GM12878 (cell line): ENCODE results near the gene SPOCK1. TPM values are rescaled to one million over a fixed set of nuclear protein-coding genes. Genes with fewer than 3 reads are reported as not detected.

Experiments
- ATAC-seq: fragments of 200-7000 bp; cut with Tn5 transposase; 3 replicates; pipeline ENCODE4 v1.9.1; 2020; ENCODE audit warnings: mild to moderate bottlenecking, moderate library complexity
- BruUV-seq: library from RNA; stranded (reverse); fragments of 400-500 nt; replicated peaks from 2 replicates; lab custom pipeline; 2021; lab: Mats Ljungman, UMichigan
- CTCF ChIA-PET: fragments of 300-600 bp; sonication (Branson Sonifier 250); formaldehyde crosslinking; extraction: SDS; loops from one replicate; lab custom pipeline; 2021; ENCODE audit warnings: inconsistent platforms; lab: Yijun Ruan, JAX
- POLR2A ChIA-PET: fragments of 350-600 bp; formaldehyde crosslinking; extraction: SDS; loops from one replicate; lab custom pipeline; 2021; ENCODE audit warnings: inconsistent platforms; lab: Charles Lee
- RAD21 ChIA-PET: fragments of 300-600 bp; sonication (Branson Sonifier 250); formaldehyde crosslinking; loops from one replicate; lab custom pipeline; 2023; ENCODE audit warnings: antibody characterized with exemption; ENCODE audit not compliant: unreplicated experiment; lab: Charles Lee
- SMC1A ChIA-PET: fragments of 300-600 bp; sonication (Branson Sonifier 250); formaldehyde crosslinking; loops from one replicate; lab custom pipeline; 2023; ENCODE audit not compliant: unreplicated experiment, uncharacterized antibody; lab: Charles Lee
- DNase-seq: peaks from one replicate; pipeline ENCODE4 v3.0.0-alpha.2; 2011; ENCODE audit warnings: low read depth, low spot score
- FAIRE-seq: peaks from 3 replicates; lab custom pipeline; 2011; peaks lifted over from hg19 to GRCh38; lab: Jason Lieb, UNC
- H2AFZ ChIP-seq: 2 replicates; pipeline ENCODE4 v1.6.0; 2011; ENCODE audit warnings: low read depth, low read length, control low read depth; ENCODE audit not compliant: control insufficient read depth
- H3K27ac ChIP-seq: 2 replicates; pipeline ENCODE4 v1.5.1; 2011; ENCODE audit warnings: control low read depth; ENCODE audit not compliant: control insufficient read depth, insufficient read depth
- H3K27me3 ChIP-seq, 2 experiments: replicated peaks in 1 of 2; 2 replicates each; pipeline versions ENCODE4 v1.6.0 to v1.6.1; 2011; ENCODE audit warnings: low read length in 1 of 2; ENCODE audit not compliant: control insufficient read depth in 2 of 2, insufficient read depth in 2 of 2
- H3K36me3 ChIP-seq, 2 experiments: 2 replicates each; pipeline ENCODE4 v1.5.1; 2011; ENCODE audit warnings: low read length in 1 of 2; ENCODE audit not compliant: control insufficient read depth in 2 of 2, insufficient read depth in 2 of 2
- H3K4me1 ChIP-seq: 2 replicates; pipeline ENCODE4 v1.6.1; 2011; ENCODE audit warnings: mild to moderate bottlenecking, low read length, moderate library complexity, mixed read lengths; ENCODE audit not compliant: control insufficient read depth, insufficient read depth
- H3K4me2 ChIP-seq: 2 replicates; pipeline ENCODE4 v1.6.0; 2011; ENCODE audit warnings: control low read depth; ENCODE audit not compliant: control insufficient read depth, insufficient read depth
- H3K4me3 ChIP-seq: fragments of 200-600 bp; sonication (generic); 2 replicates; pipeline ENCODE4 v1.5.1; 2016
- H3K79me2 ChIP-seq: 2 replicates; pipeline ENCODE4 v1.6.0; 2011; ENCODE audit warnings: low read length; ENCODE audit not compliant: control insufficient read depth, insufficient read depth
- H3K9ac ChIP-seq: 2 replicates; pipeline ENCODE4 v1.8.0; 2011; ENCODE audit warnings: low read length, control low read depth, mixed read lengths; ENCODE audit not compliant: control insufficient read depth, insufficient read depth
- H3K9me3 ChIP-seq: replicated peaks from 3 replicates; pipeline ENCODE4 v1.5.1; 2011; ENCODE audit warnings: mild to moderate bottlenecking, low read length; ENCODE audit not compliant: control insufficient read depth, insufficient read depth
- H4K20me1 ChIP-seq: 2 replicates; pipeline ENCODE4 v1.6.0; 2011; ENCODE audit not compliant: control insufficient read depth, insufficient read depth
- LARP7 ChIP-seq: fragments of 450-650 bp; IDR thresholded peaks from 2 replicates; pipeline ENCODE4 v1.6.1; 2017; ENCODE audit warnings: mild to moderate bottlenecking
- PAX5 ChIP-seq: IDR thresholded peaks from 2 replicates; pipeline ENCODE4 v1.6.1; 2011; ENCODE audit warnings: low read depth, low read length, borderline replicate concordance
- SIN3A ChIP-seq: IDR thresholded peaks from 2 replicates; pipeline ENCODE4 v1.6.1; 2012; ENCODE audit warnings: low read depth, low read length, improper control_type of control experiment
- SMC3 ChIP-seq: IDR thresholded peaks from 2 replicates; pipeline ENCODE4 v1.6.1; 2011; ENCODE audit warnings: low read length, improper control_type of control experiment, borderline replicate concordance
- SP1 ChIP-seq: IDR thresholded peaks from one replicate; pipeline ENCODE4 v1.6.1; 2011; ENCODE audit warnings: low read depth, low read length
- ZBED1 ChIP-seq: IDR thresholded peaks from 2 replicates; pipeline ENCODE4 v1.6.1; 2016; ENCODE audit warnings: borderline replicate concordance
- in situ Hi-C: fragments of 300-500 bp; cut with MboI; formaldehyde crosslinking; loops from 9 replicates; pipeline ENCODE4 v1.14.3; 2018; ENCODE audit warnings: mixed read lengths
- intact Hi-C: fragments of 100-400 bp; cut with micrococcal nuclease; formaldehyde crosslinking; loops from one replicate; pipeline ENCODE4 v1.14.2; 2022; ENCODE audit not compliant: unreplicated experiment
- polyA plus RNA-seq, 11 experiments: library from polyadenylated mRNA; depleted of rRNA in 4 of 11; unstranded in 6 of 11; stranded (reverse) in 5 of 11; fragments of >200 nt; fragmentation: Nextera tagmentation in 4 of 11; fragmentation: Illumina TruSeq in 1 of 11; extraction: Ambion mirVana in 4 of 11; extraction: Trizol in 1 of 11; gene quantifications; 1 replicate in 1 of 11; 2 replicates in 10 of 11; pipeline versions ENCODE4 v1.2.1 to v1.2.3, GENCODE V29; 2011 to 2016; ENCODE audit warnings: inconsistent platforms in 2 of 11, missing spikeins in 2 of 11, low read depth in 1 of 11
- total RNA-seq, 4 experiments: library from RNA; depleted of rRNA in 3 of 4; stranded (reverse); fragments of >200 nt in 3 of 4; fragmentation: Illumina TruSeq in 1 of 4; extraction: Trizol in 1 of 4; gene quantifications; 2 replicates each; pipeline versions ENCODE4 v1.2.1 to v1.2.3, GENCODE V29; 2013 to 2021
- TF ChIP-seq, protein P1 (sequence below): IDR thresholded peaks from 2 replicates; pipeline ENCODE4 v1.6.1; 2012; ENCODE audit warnings: improper control_type of control experiment, low read depth, low read length; ENCODE audit not compliant: insufficient replicate concordance
- TF ChIP-seq, protein P2 (sequence below): fragments of 450-650 bp; conservative IDR thresholded peaks from 2 replicates; pipeline ENCODE4 v1.6.1; 2017; ENCODE audit warnings: mild to moderate bottlenecking, moderate library complexity
- TF ChIP-seq, protein P3 (sequence below): IDR thresholded peaks from 2 replicates; pipeline ENCODE4 v1.6.1; 2011; ENCODE audit warnings: borderline replicate concordance, low read depth, mild to moderate bottlenecking, moderate library complexity, low read length; ENCODE audit not compliant: insufficient read depth, poor library complexity, severe bottlenecking

The SPOCK1 gene
- total and polyA plus RNA-seq, 10 of the 15 experiments (the other 5 are each of a cell fraction or from before 2014, with no cell fraction given), result 0.06 to 0.68 (median 0.25) TPM; not detected in 3

DNA sequence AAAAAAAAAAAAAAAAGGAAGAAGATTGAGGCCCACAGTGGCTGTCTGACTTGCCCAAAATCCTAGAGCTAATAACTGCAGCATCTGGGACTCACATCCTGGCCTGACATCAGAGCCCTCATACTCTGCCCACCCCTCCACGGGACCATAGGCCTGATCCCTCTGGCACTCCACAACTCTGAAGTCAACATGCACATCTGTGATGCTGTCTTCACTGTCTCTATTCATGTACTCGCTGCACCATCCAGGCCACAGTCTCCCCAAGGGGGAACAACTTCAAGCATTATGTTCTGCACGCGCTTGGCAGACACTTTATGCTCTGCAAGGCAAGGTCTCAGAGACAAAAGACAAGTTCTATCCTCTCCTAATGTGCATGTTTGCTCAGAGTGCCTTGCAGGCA, 158.2 kb downstream of the SPOCK1 start (continued):
- TF ChIP-seq, protein P1, sequence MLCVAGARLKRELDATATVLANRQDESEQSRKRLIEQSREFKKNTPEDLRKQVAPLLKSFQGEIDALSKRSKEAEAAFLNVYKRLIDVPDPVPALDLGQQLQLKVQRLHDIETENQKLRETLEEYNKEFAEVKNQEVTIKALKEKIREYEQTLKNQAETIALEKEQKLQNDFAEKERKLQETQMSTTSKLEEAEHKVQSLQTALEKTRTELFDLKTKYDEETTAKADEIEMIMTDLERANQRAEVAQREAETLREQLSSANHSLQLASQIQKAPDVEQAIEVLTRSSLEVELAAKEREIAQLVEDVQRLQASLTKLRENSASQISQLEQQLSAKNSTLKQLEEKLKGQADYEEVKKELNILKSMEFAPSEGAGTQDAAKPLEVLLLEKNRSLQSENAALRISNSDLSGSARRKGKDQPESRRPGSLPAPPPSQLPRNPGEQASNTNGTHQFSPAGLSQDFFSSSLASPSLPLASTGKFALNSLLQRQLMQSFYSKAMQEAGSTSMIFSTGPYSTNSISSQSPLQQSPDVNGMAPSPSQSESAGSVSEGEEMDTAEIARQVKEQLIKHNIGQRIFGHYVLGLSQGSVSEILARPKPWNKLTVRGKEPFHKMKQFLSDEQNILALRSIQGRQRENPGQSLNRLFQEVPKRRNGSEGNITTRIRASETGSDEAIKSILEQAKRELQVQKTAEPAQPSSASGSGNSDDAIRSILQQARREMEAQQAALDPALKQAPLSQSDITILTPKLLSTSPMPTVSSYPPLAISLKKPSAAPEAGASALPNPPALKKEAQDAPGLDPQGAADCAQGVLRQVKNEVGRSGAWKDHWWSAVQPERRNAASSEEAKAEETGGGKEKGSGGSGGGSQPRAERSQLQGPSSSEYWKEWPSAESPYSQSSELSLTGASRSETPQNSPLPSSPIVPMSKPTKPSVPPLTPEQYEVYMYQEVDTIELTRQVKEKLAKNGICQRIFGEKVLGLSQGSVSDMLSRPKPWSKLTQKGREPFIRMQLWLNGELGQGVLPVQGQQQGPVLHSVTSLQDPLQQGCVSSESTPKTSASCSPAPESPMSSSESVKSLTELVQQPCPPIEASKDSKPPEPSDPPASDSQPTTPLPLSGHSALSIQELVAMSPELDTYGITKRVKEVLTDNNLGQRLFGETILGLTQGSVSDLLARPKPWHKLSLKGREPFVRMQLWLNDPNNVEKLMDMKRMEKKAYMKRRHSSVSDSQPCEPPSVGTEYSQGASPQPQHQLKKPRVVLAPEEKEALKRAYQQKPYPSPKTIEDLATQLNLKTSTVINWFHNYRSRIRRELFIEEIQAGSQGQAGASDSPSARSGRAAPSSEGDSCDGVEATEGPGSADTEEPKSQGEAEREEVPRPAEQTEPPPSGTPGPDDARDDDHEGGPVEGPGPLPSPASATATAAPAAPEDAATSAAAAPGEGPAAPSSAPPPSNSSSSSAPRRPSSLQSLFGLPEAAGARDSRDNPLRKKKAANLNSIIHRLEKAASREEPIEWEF, result no peak
- TF ChIP-seq PAX5, result no peak
- TF ChIP-seq, all 136 proteins: peak for 0

DNA sequence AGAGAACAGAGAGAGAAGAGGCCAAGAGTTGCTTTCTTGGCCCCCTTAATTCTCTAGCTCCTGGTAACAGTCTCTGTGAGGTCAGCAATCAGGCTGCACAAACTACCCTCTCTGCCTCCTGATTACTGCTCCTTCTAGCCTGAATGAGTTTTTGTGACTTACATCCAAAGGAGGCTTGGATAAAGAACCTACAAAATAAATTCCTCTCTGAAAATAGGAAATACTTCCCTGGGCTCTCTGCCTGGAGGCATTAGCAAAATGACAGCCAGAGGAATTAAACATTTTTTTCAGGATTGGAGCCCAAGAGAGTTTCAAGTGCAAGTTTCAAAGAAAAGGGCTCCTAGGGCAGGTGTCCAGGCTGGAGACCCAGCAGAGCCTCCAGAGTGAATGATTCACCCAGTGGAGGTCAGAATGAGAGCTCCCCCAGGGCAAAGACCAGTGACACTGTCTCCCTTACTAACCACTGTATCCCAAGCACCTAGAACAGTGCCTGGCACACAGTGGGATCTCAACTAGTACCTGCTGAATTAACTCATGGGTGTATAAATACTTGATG, 162.5 kb downstream of the SPOCK1 start:
- Histone ChIP-seq H3K9me3 (no peaks in the 10 kb centered on the region), H3K9ac (no peak overlapping the region), H4K20me1 (0 out of 2 replicates have a peak, but pooled peaks cover 2% of the 10 kb centered on the region), H3K4me2 (no peak overlapping the region), H3K36me3 (no peaks in the 10 kb centered on the region), H3K4me3 (no peak overlapping the region), H3K4me1 (no peaks in the 10 kb centered on the region), H3K27ac (no peak overlapping the region), H3K79me2 (no peaks in the 10 kb centered on the region), H3K27me3 (no peaks in the 10 kb centered on the region), H2AFZ (no peak overlapping the region)
- in situ Hi-C loops, result loop anchor here (25.0 kb wide), 1 partner anchor 751 kb away; the partner anchor contains the start of gene WNT8A
- intact Hi-C loops, result no loop called here
- ChIA-PET POLR2A (no interaction called here), RAD21 (no interaction called here), SMC1A (no interaction called here), CTCF (interaction anchor here (1.0 to 1.8 kb wide), 3 partner anchors 8 to 16 kb away, joined by 3 to 8 read pairs (median 4); no protein-coding TSS in a partner anchor)
- no peak for ATAC-seq
- DNase-seq, result no peak
- no peak for FAIRE-seq
- no TSS peak for BruUV-seq
- TF ChIP-seq SP1 (no peak), SIN3A (no peak), SMC3 (no peak), LARP7 (no peak), ZBED1 (no peak)
- TF ChIP-seq, protein P2, sequence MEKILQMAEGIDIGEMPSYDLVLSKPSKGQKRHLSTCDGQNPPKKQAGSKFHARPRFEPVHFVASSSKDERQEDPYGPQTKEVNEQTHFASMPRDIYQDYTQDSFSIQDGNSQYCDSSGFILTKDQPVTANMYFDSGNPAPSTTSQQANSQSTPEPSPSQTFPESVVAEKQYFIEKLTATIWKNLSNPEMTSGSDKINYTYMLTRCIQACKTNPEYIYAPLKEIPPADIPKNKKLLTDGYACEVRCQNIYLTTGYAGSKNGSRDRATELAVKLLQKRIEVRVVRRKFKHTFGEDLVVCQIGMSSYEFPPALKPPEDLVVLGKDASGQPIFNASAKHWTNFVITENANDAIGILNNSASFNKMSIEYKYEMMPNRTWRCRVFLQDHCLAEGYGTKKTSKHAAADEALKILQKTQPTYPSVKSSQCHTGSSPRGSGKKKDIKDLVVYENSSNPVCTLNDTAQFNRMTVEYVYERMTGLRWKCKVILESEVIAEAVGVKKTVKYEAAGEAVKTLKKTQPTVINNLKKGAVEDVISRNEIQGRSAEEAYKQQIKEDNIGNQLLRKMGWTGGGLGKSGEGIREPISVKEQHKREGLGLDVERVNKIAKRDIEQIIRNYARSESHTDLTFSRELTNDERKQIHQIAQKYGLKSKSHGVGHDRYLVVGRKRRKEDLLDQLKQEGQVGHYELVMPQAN, result no peak
- TF ChIP-seq, protein P3, sequence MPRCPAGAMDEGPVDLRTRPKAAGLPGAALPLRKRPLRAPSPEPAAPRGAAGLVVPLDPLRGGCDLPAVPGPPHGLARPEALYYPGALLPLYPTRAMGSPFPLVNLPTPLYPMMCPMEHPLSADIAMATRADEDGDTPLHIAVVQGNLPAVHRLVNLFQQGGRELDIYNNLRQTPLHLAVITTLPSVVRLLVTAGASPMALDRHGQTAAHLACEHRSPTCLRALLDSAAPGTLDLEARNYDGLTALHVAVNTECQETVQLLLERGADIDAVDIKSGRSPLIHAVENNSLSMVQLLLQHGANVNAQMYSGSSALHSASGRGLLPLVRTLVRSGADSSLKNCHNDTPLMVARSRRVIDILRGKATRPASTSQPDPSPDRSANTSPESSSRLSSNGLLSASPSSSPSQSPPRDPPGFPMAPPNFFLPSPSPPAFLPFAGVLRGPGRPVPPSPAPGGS, result no peak
